Endothelial cell of umbilical vein (primary cell): ENCODE measurements around the gene KRT77. TPM values are rescaled to one million over a fixed set of nuclear protein-coding genes. Genes with fewer than 3 reads are reported as not detected.

ENCODE experiments used
- BruUV-seq: library from RNA; stranded (reverse); fragments of 400-500 nt; replicated peaks from 2 replicates; lab custom pipeline; 2021; lab: Mats Ljungman, UMichigan
- CTCF ChIA-PET: fragments of 300-600, 350-600 bp; sonication (Branson Sonifier 250); formaldehyde crosslinking; loops from one replicate; lab custom pipeline; 2021; ENCODE audit warnings: antibody characterized with exemption, inconsistent platforms; lab: Charles Lee
- POLR2A ChIA-PET: fragments of 300-600, 350-600 bp; sonication (Branson Sonifier 250); formaldehyde crosslinking; loops from one replicate; lab custom pipeline; 2021; ENCODE audit warnings: antibody characterized with exemption, inconsistent platforms; lab: Charles Lee
- DNase-seq: peaks from one replicate; pipeline ENCODE4 v3.0.0-alpha.2; 2011; ENCODE audit warnings: low read depth, low spot score
- FAIRE-seq: peaks from 2 replicates; lab custom pipeline; 2011; peaks lifted over from hg19 to GRCh38; lab: Jason Lieb, UNC
- H2AFZ ChIP-seq: 2 replicates; pipeline ENCODE4 v1.6.0; 2012; ENCODE audit warnings: low read depth, low read length, control low read depth, inconsistent platforms
- H3K27ac ChIP-seq: 2 replicates; pipeline ENCODE4 v1.5.1; 2011; ENCODE audit warnings: low read depth, mild to moderate bottlenecking, control low read depth, low read length, moderate library complexity; ENCODE audit not compliant: insufficient read depth
- H3K27me3 ChIP-seq, 2 experiments: 2 replicates each; pipeline versions ENCODE4 v1.6.0 to v1.6.1; 2011; ENCODE audit warnings: low read length in 2 of 2, mixed read lengths in 1 of 2; ENCODE audit not compliant: control insufficient read depth in 2 of 2, insufficient read depth in 2 of 2
- H3K36me3 ChIP-seq, 2 experiments: 2 replicates in 1 of 2; 3 replicates in 1 of 2; pipeline ENCODE4 v1.5.1; 2011; ENCODE audit warnings: low read length in 2 of 2, mild to moderate bottlenecking in 1 of 2, moderate library complexity in 1 of 2; ENCODE audit not compliant: control insufficient read depth in 2 of 2, insufficient read depth in 2 of 2; ENCODE audit errors: extremely low read depth in 1 of 2
- H3K4me1 ChIP-seq: 3 replicates; pipeline ENCODE4 v1.5.1; 2011; ENCODE audit warnings: mild to moderate bottlenecking, low read length; ENCODE audit not compliant: control insufficient read depth, insufficient read depth; ENCODE audit errors: extremely low read depth
- H3K4me2 ChIP-seq: 2 replicates; pipeline ENCODE4 v1.6.1; 2011; ENCODE audit warnings: low read length, control low read depth, mixed read lengths; ENCODE audit not compliant: insufficient read depth
- H3K4me3 ChIP-seq, 3 experiments: fragments of 200-600 bp in 1 of 3; sonication (generic), shearing (Covaris generic) in 1 of 3; replicated peaks in 1 of 3; 2 replicates each; pipeline ENCODE4 v1.5.1; 2011 to 2016; ENCODE audit warnings: control low read depth in 3 of 3, low read length in 3 of 3, mild to moderate bottlenecking in 2 of 3, inconsistent platforms in 1 of 3, low read depth in 1 of 3, moderate library complexity in 1 of 3; ENCODE audit not compliant: insufficient read depth in 1 of 3
- H3K79me2 ChIP-seq: 2 replicates; pipeline ENCODE4 v1.6.0; 2012; ENCODE audit warnings: low read length, inconsistent platforms; ENCODE audit not compliant: control insufficient read depth, insufficient read depth
- H3K9ac ChIP-seq: replicated peaks from 2 replicates; pipeline ENCODE3; 2011; ENCODE audit warnings: low read length, control low read depth; ENCODE audit not compliant: insufficient read depth; ENCODE audit errors: extremely low read depth
- H3K9me1 ChIP-seq: replicated peaks from 3 replicates; pipeline ENCODE4 v1.6.0; 2011; ENCODE audit warnings: mild to moderate bottlenecking, low read length; ENCODE audit not compliant: control insufficient read depth, insufficient read depth; ENCODE audit errors: extremely low read depth
- H3K9me3 ChIP-seq: replicated peaks from 2 replicates; pipeline ENCODE4 v1.5.1; 2012; ENCODE audit warnings: low read length, inconsistent platforms; ENCODE audit not compliant: control insufficient read depth, insufficient read depth
- H4K20me1 ChIP-seq: replicated peaks from 2 replicates; pipeline ENCODE3; 2011; ENCODE audit warnings: mild to moderate bottlenecking, low read length; ENCODE audit not compliant: control insufficient read depth, insufficient read depth; ENCODE audit errors: extremely low read depth
- EZH2 ChIP-seq: IDR thresholded peaks from 2 replicates; pipeline ENCODE4 v1.6.1; 2012; ENCODE audit warnings: borderline replicate concordance, low read depth, mild to moderate bottlenecking, moderate library complexity, low read length, inconsistent platforms; ENCODE audit not compliant: severe bottlenecking
- GATA2 ChIP-seq: IDR thresholded peaks from 2 replicates; pipeline ENCODE4 v1.7.0; 2011; ENCODE audit warnings: low read depth, mild to moderate bottlenecking, moderate library complexity, mixed read lengths, low read length; ENCODE audit not compliant: insufficient read length, insufficient read depth
- dilution Hi-C: fragments of 300-500 bp; cut with MboI; formaldehyde crosslinking; loops from one replicate; pipeline ENCODE4 v1.15.0; 2019; ENCODE audit warnings: low sequenced_read_pairs; ENCODE audit not compliant: extremely low pct_ligation_motif_present
- intact Hi-C: fragments of 100-400 bp; cut with micrococcal nuclease; formaldehyde crosslinking; loops from one replicate; pipeline ENCODE4 v1.10.0; 2022
- polyA plus RNA-seq, 4 experiments: library from polyadenylated mRNA; depleted of rRNA in 3 of 4; stranded (reverse) in 3 of 4; unstranded in 1 of 4; fragments of >200 nt; gene quantifications; 2 replicates each; pipeline versions ENCODE4 v1.2.1 to v1.2.3, GENCODE V29; 2011 to 2012; ENCODE audit warnings: missing spikeins in 1 of 4
- total RNA-seq: library from RNA; stranded (reverse); gene quantifications from 2 replicates; pipeline ENCODE4 v1.2.3, GENCODE V29; 2021
- TF ChIP-seq, protein P1 (sequence below), 2 donors: IDR thresholded peaks; 1 replicate in 1 of 2; 2 replicates in 1 of 2; pipeline ENCODE4 v1.5.1; 2011; ENCODE audit warnings: low read length in 2 of 2, mild to moderate bottlenecking in 2 of 2, moderate library complexity in 2 of 2, control low read depth in 1 of 2, inconsistent platforms in 1 of 2, low read depth in 1 of 2; ENCODE audit not compliant: insufficient read depth in 1 of 2; ENCODE audit errors: extremely low read depth in 1 of 2
- TF ChIP-seq, protein P2 (sequence below): IDR thresholded peaks from 2 replicates; pipeline ENCODE4 v1.6.1; 2011; ENCODE audit not compliant: insufficient read depth, insufficient read length

Gene KRT77
- total and polyA plus RNA-seq, 2 donors (not counting 3 experiments of a cell fraction or from before 2014, with no cell fraction given) = not detected

DNA sequence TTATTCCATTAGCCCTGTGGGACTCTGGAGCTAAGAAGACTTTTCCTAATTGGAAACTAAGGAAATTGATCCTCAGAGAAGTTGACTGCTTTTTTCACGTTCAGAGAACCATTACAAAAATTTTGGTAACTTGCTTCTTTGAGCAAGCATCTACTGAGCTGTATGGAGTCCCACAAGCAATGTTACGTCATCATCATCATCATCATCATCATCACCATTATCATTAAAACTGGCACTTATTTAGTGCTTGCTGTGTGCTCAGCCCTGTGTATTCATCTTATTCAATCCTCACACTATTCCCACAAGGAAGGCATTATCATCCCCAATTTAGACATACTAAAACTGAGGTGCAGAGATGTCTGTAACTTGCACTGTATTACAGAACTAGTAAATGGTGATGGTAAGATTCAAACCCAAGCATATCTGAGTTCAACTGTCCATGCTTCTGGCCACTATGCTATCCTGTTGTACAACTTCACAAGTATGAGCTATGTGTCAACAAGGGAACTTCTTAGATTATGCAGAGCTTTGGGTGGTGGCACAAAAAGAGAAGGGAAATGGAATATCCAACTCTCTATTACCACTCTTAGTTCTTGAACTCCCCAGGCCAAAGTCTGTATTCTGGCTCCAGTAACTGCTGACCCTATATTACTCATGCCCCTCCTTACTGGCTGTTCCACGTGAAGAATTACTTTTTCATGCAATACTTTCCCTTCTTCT is 29.5 kb downstream of the KRT77 start:
- no peaks in the 10 kb centered on the region for H3K36me3 ChIP-seq
- ChIA-PET CTCF (interaction anchor here (1.9 kb wide), 1 partner anchor 192 kb away, joined by 4 read pairs; no protein-coding TSS in a partner anchor), POLR2A (no interaction called here)
- no peaks in the 10 kb centered on the region for H3K4me1 ChIP-seq
- TF ChIP-seq EZH2 = no peak
- no peak for TF ChIP-seq GATA2
- TF ChIP-seq, protein P1, sequence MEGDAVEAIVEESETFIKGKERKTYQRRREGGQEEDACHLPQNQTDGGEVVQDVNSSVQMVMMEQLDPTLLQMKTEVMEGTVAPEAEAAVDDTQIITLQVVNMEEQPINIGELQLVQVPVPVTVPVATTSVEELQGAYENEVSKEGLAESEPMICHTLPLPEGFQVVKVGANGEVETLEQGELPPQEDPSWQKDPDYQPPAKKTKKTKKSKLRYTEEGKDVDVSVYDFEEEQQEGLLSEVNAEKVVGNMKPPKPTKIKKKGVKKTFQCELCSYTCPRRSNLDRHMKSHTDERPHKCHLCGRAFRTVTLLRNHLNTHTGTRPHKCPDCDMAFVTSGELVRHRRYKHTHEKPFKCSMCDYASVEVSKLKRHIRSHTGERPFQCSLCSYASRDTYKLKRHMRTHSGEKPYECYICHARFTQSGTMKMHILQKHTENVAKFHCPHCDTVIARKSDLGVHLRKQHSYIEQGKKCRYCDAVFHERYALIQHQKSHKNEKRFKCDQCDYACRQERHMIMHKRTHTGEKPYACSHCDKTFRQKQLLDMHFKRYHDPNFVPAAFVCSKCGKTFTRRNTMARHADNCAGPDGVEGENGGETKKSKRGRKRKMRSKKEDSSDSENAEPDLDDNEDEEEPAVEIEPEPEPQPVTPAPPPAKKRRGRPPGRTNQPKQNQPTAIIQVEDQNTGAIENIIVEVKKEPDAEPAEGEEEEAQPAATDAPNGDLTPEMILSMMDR (IDR thresholded peaks at IDR 0.05; ENCODE audit: extremely low read depth in 1 of 2, insufficient read depth in 1 of 2, low read depth in 1 of 2, low read length in 2 of 2) = no peak
- TF ChIP-seq, protein P2, sequence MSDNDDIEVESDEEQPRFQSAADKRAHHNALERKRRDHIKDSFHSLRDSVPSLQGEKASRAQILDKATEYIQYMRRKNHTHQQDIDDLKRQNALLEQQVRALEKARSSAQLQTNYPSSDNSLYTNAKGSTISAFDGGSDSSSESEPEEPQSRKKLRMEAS = no peak
- H3K4me2 ChIP-seq = no peak overlapping the region
- H3K9me1 ChIP-seq = no peaks in the 10 kb centered on the region
- H3K79me2 ChIP-seq = no peaks in the 10 kb centered on the region
- H4K20me1 ChIP-seq = no peaks in the 10 kb centered on the region
- dilution Hi-C loops (no loop called here), intact Hi-C loops (no loop called here)
- no peak overlapping the region for H3K27ac ChIP-seq
- H3K4me3 ChIP-seq = no peak overlapping the region
- no peaks in the 10 kb centered on the region for H3K9me3 ChIP-seq
- H3K9ac ChIP-seq = no peak overlapping the region
- H2AFZ ChIP-seq = no peak overlapping the region
- no TSS peak for BruUV-seq
- DNase-seq (no peak), FAIRE-seq (no peak)
- peaks cover 0 to 3% of the 10 kb centered on the region in 2 experiments for H3K27me3 ChIP-seq
